Heart left ventricle (tissue), 16 donors: ENCODE data around the gene PLXNA3. TPM values are rescaled to one million over a fixed set of nuclear protein-coding genes. Genes with fewer than 3 reads are reported as not detected.

Experiments used
- ATAC-seq, 4 donors: fragments of 200-7000 bp; cut with Tn5 transposase; one replicate each; pipeline ENCODE4 v1.9.1; 2020 to 2022; ENCODE audit warnings: moderate library complexity in 4 of 4, mild to moderate bottlenecking in 3 of 4, moderate number of reproducible peaks in 1 of 4
- DNase-seq, 5 donors: peaks; one replicate each; pipeline ENCODE4 v3.0.0-alpha.2; 2020
- H3K27ac ChIP-seq, 12 donors: fragments of 200-600 bp; sonication (generic) in 4 of 12; one replicate each; pipeline versions ENCODE4 v1.5.0 to v1.8.0; 2016 to 2022; ENCODE audit warnings: mild to moderate bottlenecking in 2 of 12
- H3K27me3 ChIP-seq, 9 donors: fragments of 200-600 bp; sonication (generic) in 2 of 9; one replicate each; pipeline versions ENCODE4 v1.5.1 to v1.8.0; 2016 to 2022; ENCODE audit warnings: mild to moderate bottlenecking in 3 of 9
- H3K36me3 ChIP-seq, 9 donors: fragments of 200-600 bp; sonication (generic) in 2 of 9; one replicate each; pipeline versions ENCODE4 v1.5.0 to v1.8.0; 2018 to 2022; ENCODE audit warnings: mild to moderate bottlenecking in 2 of 9
- H3K4me1 ChIP-seq, 12 donors: fragments of 200-600 bp; sonication (generic) in 4 of 12; one replicate each; pipeline versions ENCODE4 v1.5.0 to v1.8.0; 2016 to 2022; ENCODE audit warnings: mild to moderate bottlenecking in 3 of 12
- H3K4me3 ChIP-seq, 12 donors: fragments of 200-600 bp; sonication (generic) in 4 of 12; one replicate each; pipeline versions ENCODE4 v1.5.0 to v1.8.0; 2017 to 2022; ENCODE audit warnings: mild to moderate bottlenecking in 9 of 12, moderate library complexity in 4 of 12
- H3K9me3 ChIP-seq, 12 donors: fragments of 200-600 bp; sonication (generic) in 4 of 12; one replicate each; pipeline versions ENCODE4 v1.5.0 to v1.8.0; 2016 to 2022; ENCODE audit warnings: mild to moderate bottlenecking in 1 of 12
- CTCF ChIP-seq, 12 donors: fragments of 200-600 bp; sonication (generic) in 4 of 12; IDR thresholded peaks; one replicate each; pipeline versions ENCODE4 v1.5.0 to v1.8.0; 2018 to 2022; ENCODE audit warnings: antibody characterized with exemption in 12 of 12, mild to moderate bottlenecking in 5 of 12
- POLR2A ChIP-seq, 2 donors: fragments of 450-650 bp; IDR thresholded peaks; one replicate each; pipeline ENCODE4 v1.6.1; 2017; ENCODE audit warnings: antibody characterized with exemption in 2 of 2, mild to moderate bottlenecking in 2 of 2, moderate library complexity in 2 of 2
- WGBS, 4 donors: extraction: QIAGEN DNeasy Blood & Tissue Kit in 2 of 4; methylation state at CpG; one replicate each; pipeline versions ENCODE4 v1.1.5 to v1.1.7; 2013 to 2018; 5-methylcytosine and 5-hydroxymethylcytosine counted together
- intact Hi-C, 10 donors: fragments of 100-400 bp; cut with DNase I; formaldehyde crosslinking; loops; one replicate each; pipeline versions ENCODE4 v1.11.1 to v1.14.2; 2022
- polyA plus RNA-seq, 2 donors: library from polyadenylated mRNA; stranded (reverse); fragments of 200-250 nt; gene quantifications; one replicate each; pipeline ENCODE4 v1.2.3, GENCODE V29; 2013
- total RNA-seq, 9 donors: library from RNA; depleted of rRNA in 2 of 9; stranded (reverse); fragments of >200 nt in 2 of 9; fragmentation: NEBNext Ultra II Directional in 3 of 9; extraction: Animal tissue kit (Norgen Biotek cat#: 25700) in 3 of 9; gene quantifications; one replicate each; pipeline versions ENCODE4 v1.1.0 to v1.2.4, GENCODE V29; 2016 to 2023
- donor health status: ischemic (EF 13 %, LVEDD 7.1; RV severe dilation, severe dysfunction).
- donor health status: healthy with polysubstance abuse.
- donor health status: DM: no; HTN: yes; CAD: no.
- donor health status: DM: no; HTN: no; CAD: no.
- donor health status: ischemic (EF 25% LVEDD 6.9; RV normal size, moderate dysfunction).
- donor health status: ischemic (EF 25% LVEDD 5.7; RV mildly dilated, moderate dysfunction).
- donor health status: healthy.
- donor health status: DM: yes; HTN: yes; CAD: no.
- donor health status: ischemic (EF 35%, LVEDD 5.7; RV mildly dilated, moderate dysfunction).
- donor health status: nonischemic (EF 11% LVEDD 7.7; RV severe dilation, severe dysfunction).
- donor health status: DM: yes; HTN: yes; CAD: no.
- donor health status: PGD.
- donor health status: ischemic (EF 29% LVEDD 5.4; RV normal size, mild dysfunction).
- donor health status: nonischemic (EF 23%, LVEDD 6.1; RV moderate dilation, normal function).

The PLXNA3 gene
- total and polyA plus RNA-seq, 11 donors = 4.7 to 46.6 (median 12.6) TPM

GRCh38 chrX:154489182-154489581, 31.1 kb downstream of the PLXNA3 start:
- ATAC-seq (no peak), DNase-seq (no peak)
- no peaks in the 10 kb centered on the region for H3K9me3 ChIP-seq
- WGBS, 4 donors = 84 to 100% (median 89%) methylated on average over 4 of the region's 4 CpGs
- peak overlapping the region in 5 of 12 donors; percentile 14 to 95 (median 90) for H3K27ac ChIP-seq
- no peak for TF ChIP-seq POLR2A (IDR thresholded peaks at IDR 0.05)
- TF ChIP-seq CTCF (IDR thresholded peaks at IDR 0.05) = no peak
- peaks cover 0 to 9% (median 3%) of the 10 kb centered on the region in 9 donors for H3K36me3 ChIP-seq
- peak overlapping the region in 9 of 12 donors; percentile 32 to 87 (median 76) for H3K4me3 ChIP-seq
- H3K4me1 ChIP-seq = peaks cover 0 to 33% (median 14%) of the 10 kb centered on the region in 12 donors
- H3K27me3 ChIP-seq = no peaks in the 10 kb centered on the region
- intact Hi-C loops = no loop called here

- 0 to 64% (median 19%) methylated on average over 3 to 19 of the region's 19 CpGs for WGBS, 4 donors
- no peaks in the 10 kb centered on the region for H3K9me3 ChIP-seq
- TF ChIP-seq CTCF (IDR thresholded peaks at IDR 0.05) = no peak
- no peak for TF ChIP-seq POLR2A (IDR thresholded peaks at IDR 0.05)
- peaks cover 0 to 6% (median 2%) of the 10 kb centered on the region in 9 donors for H3K36me3 ChIP-seq
- peak overlapping the region; percentile 32 to 87 (median 69) for H3K4me3 ChIP-seq
- DNase-seq (peak in 1 of 5 donors; percentile 44), ATAC-seq (peak in 2 of 4 donors; percentile 2 to 5)
- intact Hi-C loops = loop anchor here in 2 of 10 donors (1.0 to 5.0 kb wide), 4 partner anchors 26 to 93 kb away; partner anchors contain the start of genes FAM3A (in 2 of the 2), ATP6AP1 (in 1 of the 2) and RPL10 (in 1 of the 2)
- no peaks in the 10 kb centered on the region for H3K27me3 ChIP-seq
- peaks cover 0 to 24% (median 10%) of the 10 kb centered on the region in 12 donors for H3K4me1 ChIP-seq
- H3K27ac ChIP-seq = peak overlapping the region; percentile 87 to 97 (median 94)
These were observed 31.9 kb downstream of the PLXNA3 start for GRCh38 chrX:154490021-154490413.

GRCh38 chrX:154490414-154491083, 32.5 kb downstream of the PLXNA3 start, which contains the start of gene SLC10A3:
Gene SLC10A3 (minus strand): TSS chrX:154490629. CDS start chrX:154488940, 1,689 bp downstream.
- DNase-seq (peak; percentile 92 to 97 (median 95)), ATAC-seq (peak; percentile 88 to 95 (median 91))
- H3K27me3 ChIP-seq = no peaks in the 10 kb centered on the region
- H3K4me3 ChIP-seq = peak within 1 kb of the TSS; percentile 32 to 87 (median 69)
- peaks cover 0 to 19% (median 5%) of the 10 kb centered on the region in 12 donors for H3K4me1 ChIP-seq
- H3K27ac ChIP-seq = peak within 1 kb of the TSS; percentile 87 to 97 (median 94)
- intact Hi-C loops = loop anchor here in 2 of 10 donors (1.0 to 5.0 kb wide), 4 partner anchors 26 to 93 kb away; partner anchors contain the start of genes FAM3A (in 2 of the 2), ATP6AP1 (in 1 of the 2) and RPL10 (in 1 of the 2)
- peak in 2 of 12 donors; percentile 12 to 17 for TF ChIP-seq CTCF (IDR thresholded peaks at IDR 0.05)
- TF ChIP-seq POLR2A (IDR thresholded peaks at IDR 0.05) = peak; percentile 87 to 96
- H3K9me3 ChIP-seq = no peaks in the 10 kb centered on the region
- WGBS, 4 donors = 0 to 35% (median 15%) methylated on average over 26 to 66 of the region's 71 CpGs
- peaks cover 0 to 6% (median 0%) of the 10 kb centered on the region in 9 donors for H3K36me3 ChIP-seq

GRCh38 chrX:154494715-154495114, 36.6 kb downstream of the PLXNA3 start:
- Histone ChIP-seq H3K9me3 (no peaks in the 10 kb centered on the region), H3K4me3 (no peak overlapping the region), H3K27me3 (no peaks in the 10 kb centered on the region), H3K36me3 (no peaks in the 10 kb centered on the region), H3K4me1 (peaks cover 0 to 7% (median 0%) of the 10 kb centered on the region in 12 donors), H3K27ac (no peak overlapping the region)
- TF ChIP-seq POLR2A (IDR thresholded peaks at IDR 0.05) = no peak
- DNase-seq (no peak), ATAC-seq (no peak)
- 67 to 91% (median 79%) methylated on average over 3 of the region's 3 CpGs for WGBS, 4 donors
- intact Hi-C loops = loop anchor here in 1 of 10 donors (5.0 kb wide), 1 partner anchor 97 kb away; the partner anchor contains the start of gene RPL10
